Measurements from ENCODE around the gene MICU1. TPM values are rescaled to one million over a fixed set of nuclear protein-coding genes. Genes with fewer than 3 reads are reported as not detected.
"Not testable (repeated sequence)": the region's sequence is repeated elsewhere in the genome, so short reads cannot be mapped to it uniquely, and the experiment has no call there.

The MICU1 gene
- total RNA-seq, 1 donor from 2014 or later, result 42.5 TPM

DNA sequence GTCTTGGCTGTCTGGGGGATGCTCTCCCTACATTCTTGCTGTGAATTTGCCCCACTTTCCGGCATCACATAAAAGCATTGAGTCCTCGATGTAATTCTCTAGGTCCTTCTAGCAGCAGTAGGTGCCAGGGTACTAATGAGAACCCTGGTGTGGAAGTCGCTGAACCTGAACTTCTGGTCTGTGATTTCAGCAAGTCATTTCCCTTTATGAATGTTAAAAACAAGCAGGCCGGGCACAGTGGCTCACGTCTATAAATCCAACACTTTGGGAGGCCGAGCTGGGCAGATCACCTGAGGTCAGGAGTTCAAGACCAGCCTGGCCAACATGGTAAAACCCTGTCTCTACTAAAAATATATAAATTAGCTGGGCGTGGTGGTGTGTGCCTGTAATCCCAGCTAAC is 240.9 kb downstream of the MICU1 start:
- DNase-seq, result not testable (repeated sequence)

DNA sequence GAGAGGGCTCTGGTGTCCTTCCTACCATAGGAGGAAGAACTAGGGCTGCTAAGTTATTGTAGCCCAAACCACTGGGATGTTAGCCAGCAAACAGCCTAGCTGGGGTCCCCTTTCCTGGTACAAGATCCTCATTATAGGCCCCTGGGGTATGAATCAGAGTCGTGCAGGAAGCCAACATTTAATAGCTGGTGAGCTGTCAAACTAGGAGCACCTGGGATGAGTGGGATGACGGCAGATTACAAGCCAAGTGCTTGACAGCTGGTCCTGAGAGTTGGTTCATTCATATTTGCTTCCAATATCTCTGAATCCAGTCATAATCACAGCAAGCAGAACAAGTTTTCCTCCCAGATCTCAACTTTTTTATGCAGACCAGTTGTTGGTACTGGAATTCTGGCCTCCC is 246.1 kb downstream of the MICU1 start:
- no peak for DNase-seq

DNA sequence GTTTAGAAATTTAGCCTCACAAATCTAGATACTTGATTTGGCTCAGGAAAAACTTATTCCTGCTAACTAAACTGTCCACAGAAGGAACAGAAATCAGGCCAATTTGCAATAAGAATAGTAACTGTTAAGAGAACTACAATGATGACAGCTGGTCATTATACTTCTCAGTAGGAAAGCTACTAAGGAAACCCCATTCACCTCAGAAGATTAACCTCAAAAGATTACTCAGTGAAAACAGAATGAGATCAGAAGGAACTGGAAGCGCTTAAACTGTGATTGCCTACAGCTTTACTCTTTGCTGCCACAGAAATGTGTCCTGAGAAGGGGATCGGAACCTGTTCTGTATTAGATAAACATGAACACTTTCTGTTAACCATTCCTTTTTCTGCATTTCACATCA is 246.8 kb downstream of the MICU1 start:
- no peak for DNase-seq

GRCh38 chr10:72375585-72375984 is 250.3 kb downstream of the MICU1 start:
- DNase-seq, result no peak

GRCh38 chr10:72375173-72375572 is 250.7 kb downstream of the MICU1 start:
- DNase-seq, result no peak

- no peak for DNase-seq
These were observed 255.6 kb downstream of the MICU1 start for GRCh38 chr10:72370201-72370722.

GRCh38 chr10:72367301-72367960 is 258.4 kb downstream of the MICU1 start:
- DNase-seq, result no peak

DNA sequence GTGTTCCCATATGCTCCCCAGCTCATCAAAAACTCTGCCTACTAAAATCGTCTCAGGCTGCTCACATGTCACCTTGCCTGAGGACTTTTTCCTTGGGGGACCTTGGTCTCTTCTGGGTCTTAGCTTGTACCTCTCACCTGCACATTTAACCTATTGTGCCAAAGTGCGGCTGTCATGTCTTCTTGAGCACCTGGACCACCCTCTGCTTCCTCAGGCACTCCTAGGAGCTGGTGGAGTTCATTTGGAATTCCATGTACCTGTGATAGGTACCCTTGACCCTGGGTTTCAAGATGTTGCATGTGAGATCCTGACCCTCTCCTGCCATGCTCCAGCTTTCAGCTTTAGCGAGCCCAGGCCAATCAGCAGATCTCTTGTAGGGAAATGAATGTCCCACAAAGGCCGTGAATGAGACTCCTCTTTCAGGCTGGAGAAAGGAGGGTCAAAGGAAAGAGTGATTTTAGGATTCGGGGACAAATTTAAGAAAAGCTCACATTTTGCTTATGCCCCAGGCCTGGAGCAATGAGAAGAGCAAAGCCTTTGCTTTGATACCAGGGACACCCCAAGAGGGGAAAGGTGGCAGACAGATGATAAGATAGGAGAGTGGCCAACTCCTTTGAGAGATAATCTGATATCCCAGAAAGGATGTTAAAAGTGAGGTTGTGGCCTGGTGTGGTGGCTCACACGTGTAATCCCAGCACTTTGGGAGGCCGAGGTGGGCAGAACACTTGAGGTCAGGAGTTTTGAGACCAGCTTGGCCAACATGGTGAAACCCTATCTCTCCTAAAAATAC is 260.6 kb downstream of the MICU1 start:
- DNase-seq, result no peak

DNA sequence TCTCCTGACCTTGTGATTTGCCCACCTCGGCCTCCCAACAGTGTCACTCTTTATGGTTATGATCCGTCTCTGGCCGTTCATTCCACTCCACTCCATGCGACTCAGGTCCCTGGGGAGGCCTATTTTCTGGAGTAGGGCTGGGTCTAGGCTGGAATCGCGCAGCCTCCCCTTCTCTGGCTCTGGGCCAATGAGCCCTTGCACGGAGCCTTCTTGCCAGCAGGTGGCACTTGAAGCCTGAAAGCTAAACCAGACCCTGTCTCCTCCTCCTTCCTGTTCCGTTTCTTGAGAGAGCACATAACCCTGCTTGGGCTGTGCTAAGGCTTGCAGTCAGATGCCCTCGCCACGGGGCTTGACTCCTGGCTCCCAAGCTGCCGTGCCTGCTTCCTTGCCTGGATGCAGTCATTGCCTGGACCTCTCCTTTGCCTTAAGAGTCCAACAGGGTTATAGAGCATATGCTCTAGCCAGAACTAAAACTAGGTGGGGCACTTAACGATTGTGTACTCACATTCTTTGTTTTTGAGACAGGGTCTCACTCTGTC is 261.6 kb downstream of the MICU1 start:
- DNase-seq, result peak; percentile 93

- no peak for DNase-seq
These were observed 268.9 kb downstream of the MICU1 start for GRCh38 chr10:72356987-72357386.

DNA sequence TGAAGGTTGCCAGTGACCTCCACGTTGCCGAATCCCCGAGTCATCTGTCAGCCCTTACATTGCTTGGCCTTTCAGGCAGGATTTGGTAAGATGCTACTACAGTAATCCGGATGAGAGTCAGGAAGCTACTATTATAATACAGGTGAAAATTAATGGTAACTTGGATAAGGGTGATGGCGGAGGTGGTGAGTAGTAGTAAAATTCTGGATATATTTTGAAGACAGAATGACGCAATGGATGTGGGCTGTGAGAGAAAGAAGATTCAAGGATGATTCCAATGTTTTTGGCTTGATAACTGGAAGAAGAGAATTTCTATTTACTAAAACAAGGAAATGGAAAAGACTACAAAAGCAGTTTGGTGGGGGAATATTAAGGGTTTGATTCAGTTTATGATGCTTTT is 269.8 kb downstream of the MICU1 start:
- DNase-seq, result no peak

GRCh38 chr10:72355214-72355555 is 270.7 kb downstream of the MICU1 start:
- DNase-seq, result no peak

GRCh38 chr10:72354356-72355213 is 271.3 kb downstream of the MICU1 start, which contains the start of gene DNAJB12:
TSS of gene DNAJB12 (minus strand) at chr10:72354919. CDS start at chr10:72354897, 22 bp downstream.
- peak; percentile 95 for DNase-seq

DNA sequence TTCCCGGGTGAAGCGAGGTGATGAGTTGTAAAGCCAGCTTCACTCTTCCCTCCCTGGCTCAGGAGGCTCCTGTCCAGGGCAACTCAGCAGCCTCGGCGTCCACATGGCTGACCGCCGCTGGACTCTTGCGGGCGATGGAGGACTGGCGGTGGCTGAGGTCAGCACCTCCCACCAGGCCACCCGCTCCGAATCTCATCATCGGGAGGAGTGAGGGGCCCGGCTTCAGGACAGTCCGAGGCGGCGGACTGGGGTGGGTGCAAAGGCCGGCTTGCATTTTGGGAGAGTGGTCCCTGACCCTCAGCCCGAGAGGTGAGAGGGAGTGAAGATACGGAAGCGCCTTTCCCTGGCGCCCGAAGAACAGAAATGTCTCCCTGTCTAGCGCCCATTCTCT is 271.9 kb downstream of the MICU1 start:
- DNase-seq, result no peak

DNA sequence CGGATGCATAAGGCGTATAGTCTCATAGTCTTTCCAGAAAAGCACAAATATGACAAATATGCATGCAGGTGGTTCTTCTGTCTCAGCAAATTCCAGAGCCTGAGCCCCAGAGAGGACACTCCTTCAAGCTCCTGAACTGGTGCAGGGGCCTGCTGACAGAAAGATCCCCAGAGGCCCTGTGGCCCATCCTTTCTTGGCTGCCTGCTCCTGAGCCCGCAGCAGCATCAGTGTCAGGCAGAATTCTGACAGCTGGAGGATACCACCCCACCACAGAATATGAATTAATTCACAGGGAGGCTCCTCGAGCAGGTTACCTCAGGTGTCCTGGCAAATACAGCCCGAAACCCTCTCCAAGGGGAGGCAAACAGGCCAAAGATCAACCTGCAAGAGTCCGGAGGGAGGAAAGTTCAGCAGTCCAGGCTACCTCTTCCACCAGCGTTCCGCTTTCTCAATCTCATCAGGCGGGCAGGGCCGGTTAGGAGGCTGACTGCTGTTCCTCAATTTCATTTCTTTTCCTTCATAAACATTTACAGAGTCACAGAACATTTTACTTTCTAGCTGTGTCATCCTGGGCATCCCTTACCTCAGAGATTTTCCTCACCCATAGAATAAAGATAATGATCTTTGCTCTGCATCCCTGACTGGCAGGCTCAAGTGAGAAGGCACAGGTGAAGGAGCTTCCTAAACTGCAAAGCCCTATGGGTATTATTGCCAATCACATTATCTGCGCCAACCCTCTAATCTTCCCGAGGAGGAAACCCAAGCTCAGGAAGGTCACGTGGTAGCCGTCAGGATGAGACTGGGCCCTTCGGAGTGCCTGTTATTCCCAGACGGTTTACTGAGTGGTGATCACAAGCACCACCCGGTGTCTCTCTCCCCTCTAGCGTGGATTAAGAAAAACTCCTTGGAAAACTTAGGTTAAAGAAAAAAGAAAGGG is 272.6 kb downstream of the MICU1 start:
- DNase-seq, result no peak

DNA sequence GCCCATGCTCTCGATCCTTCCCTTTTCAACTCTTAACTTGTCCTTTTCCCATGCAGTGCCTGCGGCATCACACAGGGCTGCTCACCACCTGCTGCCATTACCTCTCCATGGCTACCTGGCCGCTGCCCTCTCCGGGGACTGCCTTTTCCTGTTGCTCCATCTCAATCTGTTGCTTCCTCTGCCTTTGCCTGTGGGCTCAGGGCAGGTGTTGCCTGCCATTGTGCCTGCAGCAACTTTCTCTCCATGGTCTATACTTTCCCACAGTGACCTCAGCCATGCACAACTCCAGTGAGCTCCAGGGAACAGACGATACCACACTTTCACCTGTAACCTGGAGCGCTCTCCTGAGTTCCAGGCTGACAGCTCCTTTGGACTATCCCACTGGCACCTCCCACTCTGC is 274.4 kb downstream of the MICU1 start:
- DNase-seq, result no peak

GRCh38 chr10:72349438-72349837 is 276.4 kb downstream of the MICU1 start:
- no peak for DNase-seq

DNA sequence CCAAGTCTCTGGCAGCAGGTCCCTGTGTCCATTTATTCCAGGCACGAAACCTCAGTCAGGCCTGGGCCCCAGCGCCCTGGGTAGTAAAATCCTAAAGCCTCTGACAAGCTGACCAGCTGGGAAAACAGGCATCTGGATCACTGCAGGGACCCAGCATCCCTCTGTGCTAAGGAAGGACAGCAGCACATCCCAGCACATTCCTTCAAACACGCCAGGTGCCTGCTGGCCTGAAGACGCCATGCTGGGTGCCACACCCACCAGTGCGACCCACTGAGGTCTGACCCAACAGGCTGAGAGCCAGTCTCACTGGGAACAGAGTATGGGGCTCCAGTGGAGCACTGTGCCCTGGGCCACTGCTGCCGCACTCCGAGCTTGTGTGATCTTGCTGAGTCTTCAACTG is 277.6 kb downstream of the MICU1 start:
- DNase-seq, result no peak

GRCh38 chr10:72346117-72346516 is 279.8 kb downstream of the MICU1 start:
- not testable (repeated sequence) for DNase-seq

GRCh38 chr10:72344932-72345331 is 280.9 kb downstream of the MICU1 start:
- DNase-seq, result no peak

- DNase-seq, result no peak
These were observed 283.0 kb downstream of the MICU1 start for GRCh38 chr10:72342911-72343310.
